Measurements from ENCODE around the gene ARID5B.

ARID5B gene

DNA sequence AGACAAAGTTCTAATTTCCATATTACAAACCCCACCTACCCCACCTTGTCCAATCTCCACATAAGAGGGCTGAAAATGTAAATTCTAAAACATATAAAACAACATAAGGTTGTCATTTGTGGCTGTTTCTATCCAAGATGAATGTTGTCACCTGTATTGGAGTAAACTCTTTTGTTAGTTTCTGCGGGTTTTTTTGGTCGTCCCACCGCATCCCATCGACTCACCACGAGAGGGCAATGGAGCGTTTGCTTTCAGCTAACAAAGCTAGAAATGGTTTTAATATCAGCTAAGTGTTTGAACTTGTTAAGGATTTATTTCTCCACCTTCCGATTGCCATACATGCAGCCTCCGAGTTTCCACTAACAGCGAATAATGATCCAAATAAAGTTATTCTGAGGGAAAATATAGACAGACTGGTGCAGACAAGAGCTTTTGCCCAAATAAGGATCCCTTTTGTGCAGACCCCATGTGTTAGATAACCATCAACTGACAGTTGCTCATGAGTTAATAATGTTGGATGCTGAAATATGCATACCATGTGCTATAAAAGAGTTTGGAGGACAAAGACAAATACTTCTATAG lies 137.2 kb downstream of the ARID5B start:
- WGBS, 2 experiments, result 13 to 16% methylated on average over 9 of the region's 9 CpGs
- Histone ChIP-seq H3K4me3 (ENCODE audit: insufficient read depth, low read depth, low read length) (no peak overlapping the region), H3K4me1 (ENCODE audit: control insufficient read depth, insufficient read depth, low read length) (peaks cover 8% of the 10 kb centered on the region), H3K27ac (ENCODE audit: insufficient read depth, low read depth, low read length, poor library complexity, severe bottlenecking) (no peak overlapping the region), H3K27me3 (ENCODE audit: control insufficient read depth, insufficient read depth, low read length, poor library complexity, severe bottlenecking) (no peaks in the 10 kb centered on the region), H3K9me3 (ENCODE audit: control insufficient read depth, low read length) (no peaks in the 10 kb centered on the region), H3K36me3 (ENCODE audit: control insufficient read depth, insufficient read depth, low read length) (no peaks in the 10 kb centered on the region)

DNA sequence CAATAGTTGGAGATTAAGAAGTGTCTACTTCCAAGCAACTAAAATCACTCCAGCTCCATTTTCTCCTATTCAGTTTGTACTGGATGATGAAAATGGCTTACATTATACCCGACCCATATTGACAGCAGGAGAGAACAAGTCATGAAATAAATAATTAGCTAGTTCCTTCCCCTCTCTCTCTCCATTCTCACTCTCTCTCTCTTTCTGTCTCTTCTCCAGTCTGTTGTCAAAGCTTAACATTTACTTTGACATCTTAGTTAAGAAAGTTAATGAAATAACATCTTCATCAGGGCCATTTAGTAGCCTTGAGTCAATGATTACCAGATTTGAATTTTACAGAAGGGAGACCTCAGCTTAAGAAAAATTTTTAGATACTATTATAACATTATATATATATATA lies 138.5 kb downstream of the ARID5B start:
- 95 to 100% methylated on average over 1 of the region's 1 CpG for WGBS, 2 experiments
- H3K36me3 ChIP-seq (ENCODE audit: control insufficient read depth, insufficient read depth, low read length), result no peaks in the 10 kb centered on the region
- H3K4me1 ChIP-seq (ENCODE audit: control insufficient read depth, insufficient read depth, low read length), result peaks cover 11% of the 10 kb centered on the region
- no peak overlapping the region for H3K4me3 ChIP-seq (ENCODE audit: insufficient read depth, low read depth, low read length)
- no peaks in the 10 kb centered on the region for H3K27me3 ChIP-seq (ENCODE audit: control insufficient read depth, insufficient read depth, low read length, poor library complexity, severe bottlenecking)
- H3K9me3 ChIP-seq (ENCODE audit: control insufficient read depth, low read length), result no peaks in the 10 kb centered on the region
- no peak overlapping the region for H3K27ac ChIP-seq (ENCODE audit: insufficient read depth, low read depth, low read length, poor library complexity, severe bottlenecking)

DNA sequence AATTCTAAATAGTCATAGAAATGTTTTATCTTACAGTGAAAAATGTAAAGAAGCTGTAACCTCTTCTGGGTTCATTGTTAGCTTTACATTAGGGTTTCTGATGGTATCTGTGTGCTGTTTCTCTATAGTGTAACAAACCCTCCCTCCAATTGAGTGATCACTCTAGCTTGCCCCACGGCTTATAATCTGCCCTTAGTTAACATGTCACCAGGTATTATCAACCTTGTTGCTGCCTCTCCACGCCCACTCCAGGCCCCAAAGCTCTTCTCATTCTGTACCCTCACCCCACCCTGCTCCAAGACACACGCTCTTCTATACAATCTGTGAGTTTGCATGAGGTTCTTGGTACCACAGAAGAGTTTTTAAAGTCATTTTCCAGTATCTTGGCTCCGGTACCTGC lies 139.4 kb downstream of the ARID5B start:
- no peak overlapping the region for H3K4me3 ChIP-seq (ENCODE audit: insufficient read depth, low read depth, low read length)
- WGBS, 2 experiments, result 81 to 82% methylated on average over 4 of the region's 4 CpGs
- H3K27me3 ChIP-seq (ENCODE audit: control insufficient read depth, insufficient read depth, low read length, poor library complexity, severe bottlenecking), result no peaks in the 10 kb centered on the region
- H3K9me3 ChIP-seq (ENCODE audit: control insufficient read depth, low read length), result no peaks in the 10 kb centered on the region
- no peaks in the 10 kb centered on the region for H3K36me3 ChIP-seq (ENCODE audit: control insufficient read depth, insufficient read depth, low read length)
- peaks cover 11% of the 10 kb centered on the region for H3K4me1 ChIP-seq (ENCODE audit: control insufficient read depth, insufficient read depth, low read length)
- no peak overlapping the region for H3K27ac ChIP-seq (ENCODE audit: insufficient read depth, low read depth, low read length, poor library complexity, severe bottlenecking)

DNA sequence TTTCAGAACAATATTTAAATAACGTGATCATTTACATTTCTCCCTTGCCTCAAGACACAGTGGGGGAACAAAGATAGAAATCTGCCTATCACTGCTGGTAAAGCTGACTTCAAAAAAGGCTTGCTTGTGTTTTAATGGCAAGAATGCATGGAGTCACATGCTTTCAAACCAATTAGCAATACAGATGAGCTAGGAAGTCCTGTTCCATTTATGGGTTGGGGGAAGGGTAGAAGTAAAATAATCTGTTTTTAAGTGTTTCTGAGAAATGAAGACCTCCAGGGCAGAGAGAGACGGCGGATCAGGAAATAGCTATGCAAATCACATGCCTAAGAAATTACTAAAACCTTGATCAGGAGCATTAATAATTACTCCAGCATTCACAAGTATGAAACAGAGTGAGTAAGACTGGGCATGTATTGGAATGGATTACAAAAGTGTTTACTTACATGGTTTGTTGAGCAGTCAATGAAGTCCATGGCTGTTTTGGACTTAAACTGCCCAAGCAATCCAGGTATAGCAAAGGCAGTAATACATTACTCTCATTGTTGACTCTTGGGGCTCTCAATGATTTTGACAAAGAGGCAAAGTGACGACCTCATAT lies 142.0 kb downstream of the ARID5B start:
- no peak overlapping the region for H3K4me3 ChIP-seq (ENCODE audit: insufficient read depth, low read depth, low read length)
- H3K27ac ChIP-seq (ENCODE audit: insufficient read depth, low read depth, low read length, poor library complexity, severe bottlenecking), result no peak overlapping the region
- H3K36me3 ChIP-seq (ENCODE audit: control insufficient read depth, insufficient read depth, low read length), result no peaks in the 10 kb centered on the region
- peaks cover 5% of the 10 kb centered on the region for H3K27me3 ChIP-seq (ENCODE audit: control insufficient read depth, insufficient read depth, low read length, poor library complexity, severe bottlenecking)
- peaks cover 15% of the 10 kb centered on the region for H3K4me1 ChIP-seq (ENCODE audit: control insufficient read depth, insufficient read depth, low read length)
- 71 to 74% methylated on average over 2 to 4 of the region's 4 CpGs for WGBS, 2 experiments
- no peaks in the 10 kb centered on the region for H3K9me3 ChIP-seq (ENCODE audit: control insufficient read depth, low read length)

DNA sequence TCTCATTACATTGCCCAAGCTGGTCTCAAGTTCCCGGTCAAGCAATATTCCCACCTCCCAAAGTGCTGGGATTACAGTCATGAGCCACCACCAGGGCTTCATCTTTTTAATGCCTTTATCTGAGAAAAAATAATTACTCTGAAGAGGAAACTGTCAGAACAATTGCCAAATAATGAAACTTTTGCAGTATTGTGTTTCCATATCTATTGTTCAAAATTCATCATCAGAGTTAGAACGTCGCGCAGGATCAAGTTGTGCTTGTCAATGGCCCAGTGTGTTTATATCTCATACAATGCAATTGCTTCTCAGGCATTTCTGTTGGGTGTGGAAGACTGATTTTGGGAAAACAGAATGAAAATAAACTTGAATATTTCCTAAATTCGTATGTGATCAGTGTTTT lies 143.1 kb downstream of the ARID5B start:
- Histone ChIP-seq H3K27me3 (ENCODE audit: control insufficient read depth, insufficient read depth, low read length, poor library complexity, severe bottlenecking) (peaks cover 9% of the 10 kb centered on the region), H3K4me3 (ENCODE audit: insufficient read depth, low read depth, low read length) (no peak overlapping the region), H3K4me1 (ENCODE audit: control insufficient read depth, insufficient read depth, low read length) (peaks cover 23% of the 10 kb centered on the region), H3K9me3 (ENCODE audit: control insufficient read depth, low read length) (no peaks in the 10 kb centered on the region), H3K27ac (ENCODE audit: insufficient read depth, low read depth, low read length, poor library complexity, severe bottlenecking) (no peak overlapping the region), H3K36me3 (ENCODE audit: control insufficient read depth, insufficient read depth, low read length) (no peaks in the 10 kb centered on the region)
- WGBS, 2 experiments, result 87 to 94% methylated on average over 4 to 5 of the region's 5 CpGs

DNA sequence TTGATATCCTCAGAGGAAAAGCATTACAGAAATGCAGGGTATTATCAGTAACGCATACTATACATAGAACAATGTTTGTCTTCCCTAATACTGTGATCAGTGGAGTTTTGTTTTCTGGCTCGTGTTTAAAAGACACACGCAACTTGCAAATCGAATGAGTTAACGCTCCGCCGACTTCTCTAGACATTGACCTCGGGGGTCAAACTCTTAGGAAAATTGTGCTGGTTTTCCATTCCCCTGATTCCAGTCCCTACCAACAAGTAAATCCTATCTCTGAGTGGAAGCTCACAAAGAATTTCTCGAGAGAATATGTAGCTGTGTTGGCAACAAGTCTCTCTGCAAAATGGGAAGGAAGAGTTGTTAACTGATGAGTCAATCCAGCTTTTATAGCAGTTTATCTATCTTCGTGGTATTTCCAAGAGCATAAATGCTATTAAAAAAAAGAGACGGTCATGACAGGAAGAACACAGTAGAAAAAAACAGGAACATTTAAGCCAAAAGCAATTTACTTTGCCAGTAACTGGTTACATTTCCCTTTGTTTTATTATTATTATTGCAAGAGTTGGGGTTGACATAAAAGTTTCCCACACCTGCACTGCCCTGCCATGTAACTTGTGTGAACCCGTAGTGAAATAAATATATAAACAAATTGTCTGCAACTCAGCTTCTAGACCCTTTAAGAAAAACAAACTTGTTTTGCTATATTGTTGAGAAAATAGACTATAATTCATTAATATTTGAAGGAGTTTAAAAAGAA lies 144.4 kb downstream of the ARID5B start:
- Histone ChIP-seq H3K27ac (ENCODE audit: insufficient read depth, low read depth, low read length, poor library complexity, severe bottlenecking) (no peak overlapping the region), H3K4me1 (ENCODE audit: control insufficient read depth, insufficient read depth, low read length) (peaks cover 35% of the 10 kb centered on the region), H3K4me3 (ENCODE audit: insufficient read depth, low read depth, low read length) (no peak overlapping the region), H3K9me3 (ENCODE audit: control insufficient read depth, low read length) (no peaks in the 10 kb centered on the region), H3K27me3 (ENCODE audit: control insufficient read depth, insufficient read depth, low read length, poor library complexity, severe bottlenecking) (peaks cover 9% of the 10 kb centered on the region), H3K36me3 (ENCODE audit: control insufficient read depth, insufficient read depth, low read length) (no peaks in the 10 kb centered on the region)
- 91 to 94% methylated on average over 11 to 12 of the region's 12 CpGs for WGBS, 2 experiments

DNA sequence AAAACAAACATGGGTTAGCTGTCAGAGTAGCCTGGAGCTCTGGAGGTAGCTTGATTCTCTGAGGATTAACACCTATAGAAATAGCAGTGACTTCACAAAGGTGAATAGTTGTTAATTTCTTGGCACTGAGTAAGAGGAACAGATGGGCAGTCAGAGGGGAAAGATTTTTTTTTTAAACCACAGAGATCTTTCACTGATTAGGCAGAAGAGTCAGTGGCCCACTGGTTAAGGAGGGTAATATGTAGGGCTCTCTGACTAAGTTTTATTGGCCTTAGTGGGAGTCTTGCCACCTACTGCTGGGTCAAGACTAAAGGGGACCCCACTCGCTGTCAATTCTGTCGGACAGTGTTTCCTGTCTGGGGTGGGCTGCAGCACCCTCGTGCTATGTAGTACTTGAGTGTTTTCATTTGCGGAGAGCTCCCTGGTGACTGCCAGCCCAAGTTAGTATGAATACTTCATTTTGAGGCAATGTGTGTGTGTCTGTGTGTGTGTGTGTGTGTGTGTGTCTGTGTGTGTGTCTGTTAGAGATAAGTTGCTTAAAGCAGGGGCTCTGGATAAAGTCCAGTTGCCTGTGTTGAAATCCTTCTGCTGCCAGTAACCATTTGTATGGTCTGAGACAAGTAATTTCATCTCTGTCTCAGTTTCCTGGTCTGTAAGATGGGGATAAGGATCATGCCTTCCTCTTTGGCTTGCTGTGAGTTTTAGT lies 145.2 kb downstream of the ARID5B start:
- no peak overlapping the region for H3K4me3 ChIP-seq (ENCODE audit: insufficient read depth, low read depth, low read length)
- peaks cover 40% of the 10 kb centered on the region for H3K4me1 ChIP-seq (ENCODE audit: control insufficient read depth, insufficient read depth, low read length)
- peaks cover 9% of the 10 kb centered on the region for H3K27me3 ChIP-seq (ENCODE audit: control insufficient read depth, insufficient read depth, low read length, poor library complexity, severe bottlenecking)
- H3K27ac ChIP-seq (ENCODE audit: insufficient read depth, low read depth, low read length, poor library complexity, severe bottlenecking), result no peak overlapping the region
- no peaks in the 10 kb centered on the region for H3K36me3 ChIP-seq (ENCODE audit: control insufficient read depth, insufficient read depth, low read length)
- 86% methylated on average over 4 of the region's 4 CpGs for WGBS, 2 experiments
- H3K9me3 ChIP-seq (ENCODE audit: control insufficient read depth, low read length), result no peaks in the 10 kb centered on the region

DNA sequence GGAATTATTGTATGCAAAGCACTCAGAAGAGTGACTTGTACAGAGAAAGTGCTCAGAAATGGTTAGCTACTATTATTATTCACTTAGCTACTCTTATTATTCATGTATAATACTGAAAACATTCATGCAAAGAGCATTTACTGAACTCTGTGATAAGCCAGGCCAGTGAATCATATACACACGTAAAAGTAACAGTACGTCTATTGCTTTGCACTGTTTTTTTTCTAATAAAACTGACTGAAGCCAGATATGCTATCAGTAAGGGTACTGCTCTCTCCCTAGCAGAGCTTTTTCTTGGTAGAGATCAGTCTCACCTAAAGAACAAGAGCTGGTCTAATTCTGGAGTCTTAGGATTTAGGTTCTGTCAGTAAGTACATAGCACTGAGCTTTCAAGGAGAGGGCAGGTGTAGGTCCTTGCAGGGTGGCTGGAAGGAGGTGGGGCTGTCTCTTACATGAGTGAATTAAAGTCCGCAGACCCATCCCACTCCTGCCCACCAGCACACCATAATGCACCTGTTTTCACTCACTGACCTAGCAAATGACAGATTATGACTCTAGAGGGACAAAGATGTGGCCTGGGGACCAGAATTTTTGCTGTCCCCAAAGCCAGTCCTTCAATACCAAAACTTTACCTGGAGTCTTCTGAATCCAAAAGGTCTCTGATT lies 145.9 kb downstream of the ARID5B start:
- H3K36me3 ChIP-seq (ENCODE audit: control insufficient read depth, insufficient read depth, low read length), result no peaks in the 10 kb centered on the region
- no peaks in the 10 kb centered on the region for H3K9me3 ChIP-seq (ENCODE audit: control insufficient read depth, low read length)
- no peak overlapping the region for H3K27ac ChIP-seq (ENCODE audit: insufficient read depth, low read depth, low read length, poor library complexity, severe bottlenecking)
- H3K4me3 ChIP-seq (ENCODE audit: insufficient read depth, low read depth, low read length), result no peak overlapping the region
- H3K27me3 ChIP-seq (ENCODE audit: control insufficient read depth, insufficient read depth, low read length, poor library complexity, severe bottlenecking), result peaks cover 9% of the 10 kb centered on the region
- H3K4me1 ChIP-seq (ENCODE audit: control insufficient read depth, insufficient read depth, low read length), result peaks cover 40% of the 10 kb centered on the region
- WGBS, 2 experiments, result 92 to 98% methylated on average over 3 of the region's 3 CpGs

DNA sequence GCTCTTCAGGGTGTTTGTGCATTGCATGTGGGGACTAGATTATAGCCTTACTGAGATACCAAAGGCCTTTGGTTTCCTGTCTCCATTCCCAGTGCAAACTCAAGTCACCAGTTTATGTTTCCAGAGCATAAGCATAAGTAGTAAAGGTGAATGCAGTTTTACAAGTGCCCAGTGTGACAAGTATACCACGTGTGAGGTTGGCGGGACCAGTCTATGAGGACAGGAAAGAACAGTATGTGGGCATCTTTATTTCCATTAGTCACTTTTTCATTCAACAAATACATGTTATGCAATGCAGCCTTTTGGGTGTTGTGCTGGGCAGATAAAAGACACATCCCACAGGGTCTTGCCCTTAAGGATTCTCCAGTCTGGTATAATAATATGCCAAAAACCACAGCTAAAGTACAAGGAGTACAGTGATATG lies 146.5 kb downstream of the ARID5B start:
- WGBS, 2 experiments, result 78 to 86% methylated on average over 2 of the region's 2 CpGs
- no peak overlapping the region for H3K4me3 ChIP-seq (ENCODE audit: insufficient read depth, low read depth, low read length)
- H3K4me1 ChIP-seq (ENCODE audit: control insufficient read depth, insufficient read depth, low read length), result peaks cover 40% of the 10 kb centered on the region
- H3K36me3 ChIP-seq (ENCODE audit: control insufficient read depth, insufficient read depth, low read length), result no peaks in the 10 kb centered on the region
- H3K27ac ChIP-seq (ENCODE audit: insufficient read depth, low read depth, low read length, poor library complexity, severe bottlenecking), result no peak overlapping the region
- no peaks in the 10 kb centered on the region for H3K9me3 ChIP-seq (ENCODE audit: control insufficient read depth, low read length)
- peaks cover 9% of the 10 kb centered on the region for H3K27me3 ChIP-seq (ENCODE audit: control insufficient read depth, insufficient read depth, low read length, poor library complexity, severe bottlenecking)
